Fibroblast of lung (primary cell): Measurements from ENCODE around the gene BMS1. TPM values are rescaled to one million over a fixed set of nuclear protein-coding genes. Genes with fewer than 3 reads are reported as not detected.

Experiments used
- DNase-seq, 2 donors: peaks; one replicate each; pipeline versions ENCODE4 v3.0.0 to v3.0.0-alpha.2; 2010; ENCODE audit warnings: low read depth in 2 of 2
- H2AFZ ChIP-seq: 2 replicates; pipeline ENCODE4 v1.5.1; 2012; ENCODE audit warnings: low read length, control low read depth, inconsistent platforms
- H3K27ac ChIP-seq: 2 replicates; pipeline ENCODE4 v1.5.1; 2011; ENCODE audit warnings: low read length, control low read depth; ENCODE audit not compliant: insufficient read depth
- H3K27me3 ChIP-seq: 2 replicates; pipeline ENCODE4 v1.5.1; 2011; ENCODE audit warnings: mild to moderate bottlenecking, low read length; ENCODE audit not compliant: control insufficient read depth, insufficient read depth
- H3K36me3 ChIP-seq: 2 replicates; pipeline ENCODE4 v1.5.1; 2011; ENCODE audit warnings: low read length; ENCODE audit not compliant: control insufficient read depth, insufficient read depth
- H3K4me1 ChIP-seq: 2 replicates; pipeline ENCODE4 v1.5.1; 2011; ENCODE audit warnings: low read length; ENCODE audit not compliant: control insufficient read depth, insufficient read depth; ENCODE audit errors: extremely low read depth
- H3K4me2 ChIP-seq: 2 replicates; pipeline ENCODE4 v1.5.1; 2011; ENCODE audit warnings: low read length, control low read depth; ENCODE audit not compliant: insufficient read depth; ENCODE audit errors: extremely low read depth
- H3K4me3 ChIP-seq, 4 experiments: fragments of 200-600 bp in 1 of 4; sonication (generic) in 1 of 4; replicated peaks in 1 of 4; 2 replicates each; pipeline ENCODE4 v1.5.1; 2011 to 2016; ENCODE audit warnings: low read length in 4 of 4, low read depth in 3 of 4, mild to moderate bottlenecking in 3 of 4, control low read depth in 2 of 4, inconsistent platforms in 1 of 4, mixed read lengths in 1 of 4; ENCODE audit not compliant: insufficient read depth in 1 of 4; ENCODE audit errors: control extremely low read depth in 1 of 4
- H3K79me2 ChIP-seq: 2 replicates; pipeline ENCODE4 v1.5.1; 2012; ENCODE audit warnings: mild to moderate bottlenecking, low read length, inconsistent platforms; ENCODE audit not compliant: control insufficient read depth, insufficient read depth
- H3K9ac ChIP-seq: 2 replicates; pipeline ENCODE4 v1.5.1; 2011; ENCODE audit warnings: mild to moderate bottlenecking, low read length, control low read depth; ENCODE audit not compliant: insufficient read depth
- H3K9me3 ChIP-seq: 2 replicates; pipeline ENCODE4 v1.5.1; 2012; ENCODE audit warnings: low read depth, low read length; ENCODE audit not compliant: control insufficient read depth, insufficient read depth
- H4K20me1 ChIP-seq: 2 replicates; pipeline ENCODE4 v1.5.1; 2011; ENCODE audit warnings: low read length; ENCODE audit not compliant: control insufficient read depth, insufficient read depth; ENCODE audit errors: extremely low read depth
- EZH2 ChIP-seq: IDR thresholded peaks from 2 replicates; pipeline ENCODE4 v1.5.1; 2012; ENCODE audit warnings: low read length, control low read depth, mild to moderate bottlenecking; ENCODE audit errors: missing control alignments
- polyA plus RNA-seq, 2 donors: library from polyadenylated mRNA; depleted of rRNA in 1 of 2; stranded (reverse) in 1 of 2; unstranded in 1 of 2; fragments of >200 nt; gene quantifications; 2 replicates each; pipeline ENCODE4 v1.2.1, GENCODE V29; 2011 to 2012; ENCODE audit warnings: missing spikeins in 1 of 2
- total RNA-seq: library from RNA; depleted of rRNA; stranded (reverse); fragments of >200 nt; gene quantifications from 2 replicates; pipeline ENCODE4 v1.2.1, GENCODE V29; 2014
- TF ChIP-seq, protein P1 (sequence below), 2 donors: IDR thresholded peaks in 1 of 2; conservative IDR thresholded peaks in 1 of 2; 1 replicate in 1 of 2; 2 replicates in 1 of 2; pipeline ENCODE4 v1.5.1; 2011 to 2012; ENCODE audit warnings: low read length in 2 of 2, control low read depth in 1 of 2, inconsistent platforms in 1 of 2, low read depth in 1 of 2, mild to moderate bottlenecking in 1 of 2

The BMS1 gene
- total and polyA plus RNA-seq, 2 donors (not counting 1 experiment from before 2014, with no cell fraction given) = 6.4 to 13.9 TPM

DNA sequence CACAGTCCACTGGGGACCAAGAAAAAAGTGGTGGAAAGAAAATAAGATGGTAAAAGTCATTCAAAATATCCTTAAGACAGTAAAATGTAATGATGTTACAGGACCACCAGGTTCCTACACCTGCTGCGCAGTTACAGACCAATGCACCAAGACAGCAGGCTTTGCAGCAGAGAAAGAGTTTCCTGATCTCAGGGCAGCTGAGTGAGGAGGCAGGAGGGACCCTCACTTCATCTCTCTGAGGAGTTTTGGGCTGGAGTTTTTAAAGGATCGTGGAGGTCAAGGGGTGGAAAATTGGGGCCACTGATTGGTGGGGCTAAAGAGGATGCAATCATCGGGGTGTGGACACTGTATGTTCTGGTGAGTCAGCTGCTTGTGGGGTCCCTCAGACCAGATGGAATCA, 100.0 kb downstream of the BMS1 start:
- Histone ChIP-seq H3K79me2 (no peaks in the 10 kb centered on the region), H3K9ac (no peak overlapping the region), H3K9me3 (no peaks in the 10 kb centered on the region), H4K20me1 (no peaks in the 10 kb centered on the region), H3K4me2 (no peak overlapping the region), H3K27ac (no peak overlapping the region), H3K36me3 (no peaks in the 10 kb centered on the region), H2AFZ (no peak overlapping the region), H3K4me3 (no peak overlapping the region), H3K27me3 (no peaks in the 10 kb centered on the region), H3K4me1 (no peaks in the 10 kb centered on the region)
- TF ChIP-seq EZH2 = no peak
- TF ChIP-seq, protein P1, sequence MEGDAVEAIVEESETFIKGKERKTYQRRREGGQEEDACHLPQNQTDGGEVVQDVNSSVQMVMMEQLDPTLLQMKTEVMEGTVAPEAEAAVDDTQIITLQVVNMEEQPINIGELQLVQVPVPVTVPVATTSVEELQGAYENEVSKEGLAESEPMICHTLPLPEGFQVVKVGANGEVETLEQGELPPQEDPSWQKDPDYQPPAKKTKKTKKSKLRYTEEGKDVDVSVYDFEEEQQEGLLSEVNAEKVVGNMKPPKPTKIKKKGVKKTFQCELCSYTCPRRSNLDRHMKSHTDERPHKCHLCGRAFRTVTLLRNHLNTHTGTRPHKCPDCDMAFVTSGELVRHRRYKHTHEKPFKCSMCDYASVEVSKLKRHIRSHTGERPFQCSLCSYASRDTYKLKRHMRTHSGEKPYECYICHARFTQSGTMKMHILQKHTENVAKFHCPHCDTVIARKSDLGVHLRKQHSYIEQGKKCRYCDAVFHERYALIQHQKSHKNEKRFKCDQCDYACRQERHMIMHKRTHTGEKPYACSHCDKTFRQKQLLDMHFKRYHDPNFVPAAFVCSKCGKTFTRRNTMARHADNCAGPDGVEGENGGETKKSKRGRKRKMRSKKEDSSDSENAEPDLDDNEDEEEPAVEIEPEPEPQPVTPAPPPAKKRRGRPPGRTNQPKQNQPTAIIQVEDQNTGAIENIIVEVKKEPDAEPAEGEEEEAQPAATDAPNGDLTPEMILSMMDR (conservative IDR thresholded peaks at IDR 0.05 in 1 of 2, IDR thresholded peaks at IDR 0.05 in 1 of 2; ENCODE audit: low read depth in 1 of 2, low read length in 2 of 2) = no peak
- DNase-seq = no peak

Other genes starting within 250 kb of the BMS1 start
- 7.8 and 10.0 TPM in 2 replicates for gene ZNF33B, start 144.2 kb upstream of the BMS1 start, total RNA-seq
- gene ZNF33B, start 144.2 kb upstream of the BMS1 start, polyA plus RNA-seq = 3.2 and 7.5 TPM in 2 replicates